ENCODE data around the gene BABAM2. TPM values are rescaled to one million over a fixed set of nuclear protein-coding genes. Genes with fewer than 3 reads are reported as not detected.
A peak's percentile ranks its signal among the peaks of the same experiment; 100 is the strongest.

BABAM2 gene
- total and polyA plus RNA-seq, 7 donors: 22.9 to 52.3 (median 25.2) TPM

GRCh38 chr2:28325567-28326468 lies 435.3 kb downstream of the BABAM2 start:
- peak; percentile 53 for DNase-seq
- Histone ChIP-seq H3K36me3 (no peaks in the 10 kb centered on the region), H3K4me1 (peaks cover 0 to 41% (median 24%) of the 10 kb centered on the region in 4 donors), H3K27me3 (no peaks in the 10 kb centered on the region), H3K4me3 (no peak overlapping the region), H3K9me3 (no peaks in the 10 kb centered on the region), H3K27ac (no peak overlapping the region)
- TF ChIP-seq CTCF (IDR thresholded peaks at IDR 0.05): no peak
- TF ChIP-seq EP300 (IDR thresholded peaks at IDR 0.05): no peak
- TF ChIP-seq POLR2AphosphoS5 (IDR thresholded peaks at IDR 0.05): no peak
- no peak for TF ChIP-seq POLR2A (IDR thresholded peaks at IDR 0.05)
- WGBS, 2 donors: 81 to 88% methylated on average over 10 of the region's 10 CpGs
- intact Hi-C loops (cut with DNase I): no loop called here

DNA sequence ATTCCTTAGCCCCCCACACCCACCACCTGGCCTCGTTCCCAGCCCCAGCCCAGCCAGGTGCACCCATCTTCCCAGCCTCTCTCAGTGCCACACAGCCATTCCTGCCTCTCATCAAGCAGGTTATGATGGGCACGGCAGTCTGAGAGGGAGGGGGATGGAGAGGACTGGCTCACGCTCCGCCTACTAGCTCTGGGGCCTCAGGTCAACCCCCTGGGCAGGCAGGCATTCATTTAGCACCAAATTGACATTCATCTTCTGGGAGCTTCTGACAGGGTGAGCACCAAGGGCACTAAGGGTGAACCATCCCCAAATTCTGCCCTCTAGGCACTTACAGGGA lies 435.9 kb downstream of the BABAM2 start:
- no peaks in the 10 kb centered on the region for H3K9me3 ChIP-seq
- peaks cover 0 to 37% (median 21%) of the 10 kb centered on the region in 4 donors for H3K4me1 ChIP-seq
- H3K27me3 ChIP-seq: no peaks in the 10 kb centered on the region
- H3K27ac ChIP-seq: peak overlapping the region in 1 of 4 donors; percentile 46
- no peak for DNase-seq
- no peaks in the 10 kb centered on the region for H3K36me3 ChIP-seq
- TF ChIP-seq POLR2AphosphoS5 (IDR thresholded peaks at IDR 0.05): no peak
- no peak for TF ChIP-seq CTCF (IDR thresholded peaks at IDR 0.05)
- no peak for TF ChIP-seq POLR2A (IDR thresholded peaks at IDR 0.05)
- no peak for TF ChIP-seq EP300 (IDR thresholded peaks at IDR 0.05)
- intact Hi-C loops (cut with DNase I): no loop called here
- WGBS, 2 donors: 87 to 90% methylated on average over 4 of the region's 4 CpGs
- no peak overlapping the region for H3K4me3 ChIP-seq

DNA sequence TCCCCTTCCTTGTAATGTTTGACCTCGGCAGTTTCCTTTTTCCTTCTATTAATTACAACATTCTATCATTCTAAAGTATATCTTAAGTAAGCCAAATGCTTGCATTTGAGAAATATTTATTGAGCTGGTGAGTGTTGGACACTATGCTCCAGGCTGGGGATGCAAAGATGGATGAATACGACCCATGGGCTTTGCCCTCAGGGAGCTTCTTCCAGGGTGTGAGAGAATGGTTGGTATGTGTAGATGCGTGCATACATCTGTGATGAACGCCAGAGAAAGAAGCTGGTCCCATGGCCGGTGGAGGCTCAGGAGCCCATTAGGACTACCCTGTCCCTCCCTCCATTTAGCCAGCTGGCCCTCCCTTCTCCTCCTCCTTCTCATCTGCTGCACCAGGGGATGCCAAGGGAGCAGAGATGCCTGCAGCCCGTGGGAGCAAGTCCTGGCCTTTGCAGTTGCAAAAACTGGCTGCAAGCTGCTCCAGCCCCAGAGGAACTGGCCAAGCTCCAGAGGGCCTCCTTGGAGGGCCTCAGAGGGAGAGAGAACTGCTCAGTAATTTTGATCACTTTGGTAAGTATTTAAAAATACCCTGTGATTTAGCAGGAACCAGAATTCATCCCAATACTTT lies 436.5 kb downstream of the BABAM2 start:
- Histone ChIP-seq H3K27ac (peak overlapping the region; percentile 12 to 46 (median 32)), H3K27me3 (no peaks in the 10 kb centered on the region), H3K9me3 (no peaks in the 10 kb centered on the region), H3K4me3 (no peak overlapping the region), H3K4me1 (peaks cover 0 to 31% (median 18%) of the 10 kb centered on the region in 4 donors), H3K36me3 (no peaks in the 10 kb centered on the region)
- WGBS, 2 donors: 83 to 90% methylated on average over 6 of the region's 6 CpGs
- TF ChIP-seq POLR2A (IDR thresholded peaks at IDR 0.05): no peak
- TF ChIP-seq CTCF (IDR thresholded peaks at IDR 0.05): no peak
- TF ChIP-seq EP300 (IDR thresholded peaks at IDR 0.05): no peak
- TF ChIP-seq POLR2AphosphoS5 (IDR thresholded peaks at IDR 0.05): no peak
- intact Hi-C loops (cut with DNase I): no loop called here
- DNase-seq: peak; percentile 70

DNA sequence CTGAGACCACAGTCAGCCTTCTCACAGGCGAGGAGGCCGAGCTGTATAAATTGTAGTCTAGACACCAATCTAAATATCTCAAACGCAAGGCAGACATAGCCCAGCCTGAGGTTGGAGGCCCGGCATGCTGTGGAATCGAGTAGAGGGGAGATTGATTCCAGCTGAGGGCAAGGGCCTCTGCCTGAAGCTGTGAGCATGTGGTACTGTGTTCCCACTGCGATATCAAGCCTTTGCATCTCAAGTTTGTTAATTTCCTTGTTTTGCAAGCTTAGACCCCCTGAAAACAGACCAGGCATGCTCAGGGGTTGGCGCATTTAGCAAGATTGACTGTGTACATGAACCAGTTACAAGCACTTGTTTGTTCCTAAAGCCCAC lies 437.0 kb downstream of the BABAM2 start:
- 91 to 92% methylated on average over 7 of the region's 7 CpGs for WGBS, 2 donors
- no peaks in the 10 kb centered on the region for H3K9me3 ChIP-seq
- peaks cover 0 to 26% (median 17%) of the 10 kb centered on the region in 4 donors for H3K4me1 ChIP-seq
- H3K36me3 ChIP-seq: no peaks in the 10 kb centered on the region
- intact Hi-C loops (cut with DNase I): no loop called here
- no peak overlapping the region for H3K4me3 ChIP-seq
- no peak for DNase-seq
- TF ChIP-seq EP300 (IDR thresholded peaks at IDR 0.05) (no peak), POLR2A (IDR thresholded peaks at IDR 0.05) (no peak), CTCF (IDR thresholded peaks at IDR 0.05) (no peak), POLR2AphosphoS5 (IDR thresholded peaks at IDR 0.05) (no peak)
- H3K27me3 ChIP-seq: no peaks in the 10 kb centered on the region
- peak overlapping the region; percentile 12 to 46 (median 32) for H3K27ac ChIP-seq

All from sigmoid colon (tissue), 7 donors.